Suppressor macrophage (primary cell): Measurements from ENCODE around the gene ZNF382.
"Not testable (repeated sequence)": the region's sequence is repeated elsewhere in the genome, so short reads cannot be mapped to it uniquely, and the experiment has no call there.

Experiments used
- DNase-seq, 4 experiments: peaks; one replicate each; pipeline ENCODE4 v3.0.0-alpha.2; 2020 to 2022
- total RNA-seq, 17 experiments: gene quantifications; one replicate each; lab custom pipeline; 2026; ENCODE audit warnings: mixed read lengths in 6 of 17, inconsistent platforms in 3 of 17; lab: John Stamatoyannopoulos, UW

The ZNF382 gene
- 2.9 to 12.8 (median 7.9) reads per million in 17 experiments for total RNA-seq

DNA sequence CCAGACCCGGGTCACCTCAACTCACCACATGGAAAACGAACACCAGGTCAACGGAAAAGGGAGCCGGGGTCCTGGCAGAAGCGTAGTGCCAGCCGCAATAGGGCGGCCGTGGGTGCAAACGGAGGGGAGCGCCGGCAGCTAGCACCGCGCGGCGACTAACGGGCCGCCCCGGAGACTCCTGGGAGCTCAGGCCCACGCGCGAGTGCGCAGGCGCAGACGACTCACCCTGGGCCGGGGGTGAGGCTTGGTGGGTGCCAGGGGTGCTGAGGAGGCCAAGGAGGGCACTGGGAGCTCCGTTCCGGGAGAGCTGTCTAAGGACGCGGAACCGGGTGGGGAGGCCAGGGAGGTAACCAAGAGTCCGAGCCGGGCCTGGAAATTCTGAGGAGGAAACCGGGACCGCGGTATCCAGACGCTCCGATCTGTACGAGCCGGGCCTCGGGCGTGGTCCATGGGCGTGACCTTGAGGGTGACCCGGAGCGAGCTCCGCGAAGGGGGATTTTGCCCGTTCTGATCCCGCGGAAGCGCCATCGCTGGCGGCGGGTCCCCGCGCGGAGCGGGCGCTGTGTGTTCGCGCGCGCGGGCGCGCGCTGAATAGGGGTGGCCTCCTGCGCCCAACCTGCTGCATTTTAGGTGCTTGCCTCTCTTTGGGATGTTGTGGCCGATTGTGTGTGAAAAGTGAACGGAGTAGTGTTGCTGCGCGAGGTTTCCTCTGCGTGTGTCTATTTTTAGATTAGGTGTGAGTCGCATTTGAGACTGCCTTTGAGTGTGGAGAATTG is at the start of gene ZNF382:
ZNF382 (plus strand) TSS at position 213 of the 776 bp plus-strand sequence. CDS start 4,602 bp downstream, outside the sequence.
- DNase-seq = peak; percentile 85 to 94 (median 90)

DNA sequence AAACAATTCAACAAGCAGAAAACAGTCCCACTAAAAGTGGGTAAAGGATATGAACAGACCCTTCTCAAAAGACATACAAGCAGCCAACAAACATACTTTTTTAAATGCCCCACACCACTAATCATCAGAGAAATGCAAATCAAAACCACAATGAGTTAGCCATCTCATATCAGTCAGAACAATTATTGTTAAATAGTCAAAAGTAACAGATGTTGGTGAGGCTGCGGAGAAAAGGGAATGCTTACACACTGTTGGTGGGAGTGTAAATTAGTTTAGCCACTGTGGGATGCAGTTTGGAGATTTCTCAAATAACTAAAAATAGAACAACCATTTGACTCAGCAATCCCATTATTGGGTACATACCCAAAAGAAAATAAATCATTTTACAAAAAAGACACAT is 40.7 kb upstream of the ZNF382 start:
- no peak for DNase-seq

DNA sequence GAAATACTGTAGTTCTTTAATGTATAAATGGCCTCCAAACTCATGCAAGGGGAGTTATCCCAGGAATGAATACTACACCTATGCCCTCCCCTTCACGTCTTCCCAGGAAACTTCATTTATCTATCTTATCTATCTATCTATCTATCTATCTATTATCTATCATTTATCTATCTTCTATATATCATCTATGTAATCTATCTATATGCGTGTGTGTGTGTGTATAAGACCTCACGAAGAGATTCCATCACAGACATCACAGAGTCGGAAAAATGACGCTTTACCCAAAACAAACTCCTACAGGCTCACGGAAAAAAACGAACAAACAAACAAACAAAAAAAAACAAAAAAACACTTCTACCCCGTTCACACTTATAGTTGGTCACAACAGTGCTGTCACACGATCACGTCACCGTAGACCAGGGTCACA is 32.5 kb upstream of the ZNF382 start:
- DNase-seq = no peak

DNA sequence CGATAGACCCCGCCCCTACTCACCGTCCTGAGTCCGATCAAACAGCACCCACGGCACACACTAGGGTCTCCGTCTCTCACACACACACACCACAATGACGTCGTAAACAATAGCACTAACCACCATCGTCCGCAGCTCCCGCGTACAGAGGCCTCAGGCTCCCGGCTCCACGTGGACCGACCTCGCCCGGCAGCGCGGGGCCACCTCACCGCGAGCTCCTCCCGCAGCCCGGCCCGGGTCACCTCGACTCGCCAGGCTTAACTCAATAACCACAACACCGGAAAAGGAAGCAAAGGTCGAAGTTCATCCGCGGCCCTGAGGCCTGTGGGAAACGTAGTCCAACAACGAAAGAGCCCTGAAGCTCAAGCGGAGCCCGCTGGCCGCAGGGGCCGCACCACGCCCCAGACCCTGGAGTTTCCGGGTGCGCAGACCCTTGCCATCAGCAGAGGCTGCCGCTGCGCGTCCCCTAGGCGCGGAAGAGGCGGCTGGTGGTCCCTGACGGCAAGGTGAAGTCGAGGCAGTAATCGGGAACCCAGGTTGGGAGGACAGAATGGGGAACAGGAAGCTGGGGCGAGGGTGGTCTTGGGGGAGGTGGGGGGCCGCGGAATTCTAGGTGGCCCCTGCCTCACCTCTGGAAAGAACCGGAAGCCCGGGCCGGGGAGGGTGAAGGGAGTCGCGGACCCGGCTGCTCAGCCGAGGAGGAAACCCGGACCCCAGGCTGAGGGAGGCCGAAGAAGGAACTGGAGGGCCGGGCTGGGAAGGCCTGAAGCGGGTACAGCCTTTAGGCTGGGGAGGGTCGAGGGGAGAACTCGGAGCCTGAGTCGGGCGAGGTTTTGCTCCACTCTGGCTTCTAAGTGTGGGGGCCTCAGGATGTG is 31.9 kb upstream of the ZNF382 start, which contains the start of gene ZNF529:
ZNF529 (minus strand) TSS at position 273 of the 875 bp plus-strand sequence. CDS start 946 bp downstream, outside the sequence.
- DNase-seq = peak; percentile 90 to 93 (median 93)

DNA sequence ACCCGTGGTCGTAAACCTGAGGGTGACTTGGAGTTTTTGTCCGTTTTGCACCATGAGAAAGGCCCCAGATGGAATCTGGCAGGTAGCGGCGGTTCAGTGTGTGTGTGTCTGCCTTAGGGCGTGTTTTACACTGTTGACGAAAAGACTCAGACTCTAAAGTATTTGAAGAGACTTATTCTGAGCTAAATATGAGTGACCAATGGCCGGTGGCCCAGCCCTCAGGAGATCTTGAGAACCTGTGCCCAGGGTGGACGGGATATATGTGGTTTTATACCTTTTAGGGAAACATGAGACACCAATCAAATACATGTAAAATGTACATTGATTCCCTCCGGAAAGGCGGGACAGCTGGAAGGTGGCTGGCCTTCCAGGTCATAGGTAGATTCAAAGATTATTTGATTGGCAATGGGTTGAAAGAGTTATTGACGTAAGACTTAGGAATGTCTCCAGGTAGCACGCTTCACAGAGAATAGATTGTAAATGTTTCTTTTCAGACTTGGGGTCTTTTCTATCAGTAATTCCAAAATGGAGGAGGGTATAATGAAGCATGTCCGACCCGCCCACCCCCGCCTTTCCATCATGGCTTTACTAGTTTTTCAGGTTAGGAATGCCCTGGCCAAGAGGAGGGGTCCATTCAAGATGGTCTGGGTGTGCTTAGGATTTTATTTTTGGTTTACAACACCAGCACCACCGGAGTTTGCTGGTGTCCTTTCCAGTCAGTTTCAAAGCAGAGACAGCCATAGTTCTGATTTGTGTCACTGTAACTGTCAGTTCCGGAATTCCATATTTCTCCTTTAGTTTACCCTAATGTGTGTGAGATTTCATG is 31.0 kb upstream of the ZNF382 start:
- peak in 3 of 4 experiments; percentile 16 to 20 (median 19) for DNase-seq

DNA sequence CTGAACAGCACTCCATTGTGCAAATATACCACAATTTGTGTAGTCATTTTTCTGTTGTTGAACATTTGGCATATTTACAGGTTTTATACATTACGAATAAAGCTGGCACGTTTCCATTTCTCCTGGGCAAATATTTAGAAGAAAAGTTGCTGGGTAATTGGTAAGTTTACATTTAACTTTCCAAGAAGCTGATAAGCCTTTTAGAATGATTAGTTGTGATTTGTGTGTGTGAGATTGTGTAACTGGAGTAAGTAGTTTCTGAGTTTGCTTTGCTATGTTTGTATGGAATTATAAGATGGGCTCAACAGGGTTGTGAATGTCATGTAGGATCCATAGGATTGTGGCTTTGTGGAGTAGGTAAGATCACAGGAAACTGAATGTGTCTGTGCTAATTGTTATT is 30.4 kb upstream of the ZNF382 start:
- DNase-seq = no peak

DNA sequence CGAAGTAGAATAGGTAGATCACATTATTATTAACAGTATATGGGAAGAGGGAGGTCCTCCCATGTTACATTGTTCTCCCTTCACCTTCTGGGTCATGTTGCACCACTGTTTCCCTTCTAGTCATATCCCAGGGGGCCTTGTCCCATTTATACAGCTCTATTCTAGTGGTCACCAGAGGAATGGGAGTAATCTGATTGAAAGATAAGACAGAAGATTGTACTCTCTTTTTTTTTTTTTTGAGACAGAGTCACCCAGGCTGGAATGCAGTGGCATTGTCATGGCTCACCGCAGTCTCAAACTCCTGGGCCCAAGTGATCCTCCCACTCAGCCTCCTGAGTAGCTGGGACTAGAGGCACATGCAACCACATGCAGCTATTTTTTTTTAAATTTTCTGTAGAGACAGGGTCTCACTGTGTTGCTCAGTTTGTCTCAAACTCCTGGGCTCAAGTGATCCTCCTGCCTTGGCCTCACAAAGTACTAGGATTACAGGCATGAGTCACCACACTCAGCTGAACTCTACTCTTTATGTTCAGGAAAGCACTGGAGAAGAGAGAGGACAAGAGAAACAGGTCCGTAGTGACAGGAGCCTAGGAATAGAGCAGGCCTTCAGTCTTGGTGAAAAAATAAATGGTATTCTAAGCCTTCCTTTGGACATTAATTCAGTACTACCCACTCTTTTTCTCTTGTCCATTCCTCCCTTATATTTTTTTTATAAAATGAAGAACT is 27.7 kb upstream of the ZNF382 start:
- DNase-seq = no peak

DNA sequence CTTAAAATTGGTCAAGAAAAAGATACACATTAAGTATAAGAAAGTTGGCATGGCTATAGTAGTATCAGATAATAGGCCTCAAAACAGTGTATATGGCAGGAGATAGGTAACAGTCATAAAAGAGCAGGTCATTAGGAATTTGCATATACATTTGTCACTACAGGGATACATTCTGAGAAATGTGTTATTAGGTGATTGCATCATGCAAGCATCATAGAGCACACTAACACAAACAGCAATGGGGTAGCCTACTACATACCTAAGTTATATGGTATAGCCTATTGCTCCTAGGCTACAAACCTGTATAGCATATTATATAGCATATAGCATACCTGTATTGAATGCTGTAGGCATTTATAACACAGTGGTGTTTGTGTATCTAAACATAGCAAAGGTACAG is 25.9 kb upstream of the ZNF382 start:
- DNase-seq = no peak

DNA sequence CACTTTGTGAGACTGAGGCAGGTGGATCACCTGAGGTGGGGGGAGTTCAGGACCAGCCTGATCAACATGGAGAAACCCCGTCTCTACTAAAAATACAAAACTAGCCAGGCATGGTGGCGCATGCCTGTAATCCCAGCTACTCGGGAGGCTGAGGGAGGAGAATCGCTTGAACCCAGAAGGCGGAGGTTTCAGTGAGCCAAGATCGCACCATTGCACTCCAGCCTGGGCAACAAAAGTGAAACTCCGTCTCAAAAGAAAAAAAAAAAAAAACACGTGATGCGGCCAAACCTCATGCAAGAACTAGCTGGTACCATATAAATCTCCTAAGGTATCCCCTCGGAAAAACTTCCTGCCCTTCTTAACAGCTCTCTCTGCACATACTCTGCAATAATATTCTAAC is 2.4 kb upstream of the ZNF382 start:
- DNase-seq = not testable (repeated sequence)

DNA sequence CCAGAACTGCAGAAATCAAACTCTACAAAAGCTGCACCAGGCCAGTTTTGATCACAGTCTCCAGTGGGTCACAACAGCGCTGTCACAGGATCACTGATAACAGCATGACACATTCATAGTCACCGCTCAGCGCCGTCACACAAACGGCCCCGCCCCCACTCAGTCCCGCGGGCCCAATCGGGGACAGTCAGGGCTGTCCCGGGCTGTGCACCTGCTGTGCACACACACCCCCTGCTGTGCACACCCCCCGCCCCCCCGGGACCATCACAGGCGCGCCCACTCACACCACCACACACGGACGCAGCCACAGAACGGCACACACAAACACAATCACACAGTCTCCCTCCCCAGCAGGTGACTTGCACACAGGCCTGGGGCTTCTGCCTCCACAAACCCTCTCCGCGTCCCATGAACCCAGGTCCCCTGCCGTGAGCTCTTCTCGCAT is 435 bp upstream of the ZNF382 start:
- peak; percentile 82 to 87 (median 84) for DNase-seq

DNA sequence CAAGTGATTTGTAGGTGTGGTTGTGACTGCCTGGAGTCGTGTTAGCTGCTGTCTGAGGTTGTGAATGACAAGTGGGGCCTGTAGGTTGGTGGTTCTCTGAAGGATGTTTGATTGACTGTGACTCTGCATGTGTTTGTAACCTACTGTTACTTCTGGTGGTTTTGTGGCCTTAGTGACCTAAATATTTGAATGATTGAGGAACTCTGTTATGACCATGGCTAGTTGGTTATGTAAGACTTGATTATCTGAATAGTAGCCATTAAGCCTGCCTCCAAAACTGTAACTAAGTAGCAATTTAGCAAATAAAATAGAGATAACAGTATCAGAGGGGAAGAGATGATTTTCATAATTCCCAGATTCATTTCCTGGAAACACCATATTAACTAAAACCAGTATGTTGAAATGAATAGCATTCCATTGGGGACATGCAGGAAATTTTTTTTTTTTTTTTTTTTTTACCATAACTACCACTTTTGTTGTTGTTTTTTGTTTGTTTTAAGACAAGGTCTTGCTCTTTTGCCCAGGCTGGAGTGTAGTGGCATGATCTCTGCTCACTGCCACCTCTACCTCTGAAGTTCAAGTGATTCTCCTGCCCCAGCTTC is 865 bp downstream of the ZNF382 start:
- DNase-seq = peak in 2 of 4 experiments; percentile 30 to 47

DNA sequence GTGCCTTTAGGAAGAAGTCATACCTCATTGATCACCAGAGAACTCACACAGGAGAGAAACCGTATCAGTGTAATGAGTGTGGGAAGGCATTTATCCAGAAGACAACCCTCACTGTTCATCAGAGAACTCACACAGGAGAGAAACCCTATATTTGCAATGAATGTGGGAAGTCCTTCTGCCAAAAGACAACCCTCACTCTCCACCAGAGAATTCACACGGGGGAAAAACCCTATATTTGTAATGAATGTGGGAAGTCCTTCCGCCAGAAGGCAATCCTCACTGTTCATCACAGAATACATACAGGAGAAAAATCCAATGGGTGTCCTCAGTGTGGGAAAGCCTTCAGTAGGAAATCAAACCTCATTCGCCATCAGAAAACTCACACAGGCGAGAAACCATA is 21.9 kb downstream of the ZNF382 start:
- no peak for DNase-seq

DNA sequence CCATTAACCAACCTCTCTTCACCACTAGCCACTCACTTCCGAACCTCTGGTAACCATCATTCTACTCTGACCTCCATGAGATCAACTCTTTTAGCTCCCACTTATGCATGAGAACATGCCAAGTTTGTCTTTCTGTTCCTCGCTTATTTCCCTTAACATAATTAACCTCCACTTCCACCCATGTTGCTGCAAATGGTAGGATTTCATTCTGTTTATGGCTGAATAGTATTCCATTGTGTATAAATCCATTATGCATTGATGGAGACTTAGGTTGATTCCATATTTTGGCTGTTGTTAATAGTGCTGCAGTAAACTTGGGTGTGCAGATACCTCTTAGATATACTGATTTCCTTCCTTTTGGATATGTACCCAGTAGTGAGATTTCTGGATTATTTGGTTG is 30.2 kb downstream of the ZNF382 start:
- no peak for DNase-seq

DNA sequence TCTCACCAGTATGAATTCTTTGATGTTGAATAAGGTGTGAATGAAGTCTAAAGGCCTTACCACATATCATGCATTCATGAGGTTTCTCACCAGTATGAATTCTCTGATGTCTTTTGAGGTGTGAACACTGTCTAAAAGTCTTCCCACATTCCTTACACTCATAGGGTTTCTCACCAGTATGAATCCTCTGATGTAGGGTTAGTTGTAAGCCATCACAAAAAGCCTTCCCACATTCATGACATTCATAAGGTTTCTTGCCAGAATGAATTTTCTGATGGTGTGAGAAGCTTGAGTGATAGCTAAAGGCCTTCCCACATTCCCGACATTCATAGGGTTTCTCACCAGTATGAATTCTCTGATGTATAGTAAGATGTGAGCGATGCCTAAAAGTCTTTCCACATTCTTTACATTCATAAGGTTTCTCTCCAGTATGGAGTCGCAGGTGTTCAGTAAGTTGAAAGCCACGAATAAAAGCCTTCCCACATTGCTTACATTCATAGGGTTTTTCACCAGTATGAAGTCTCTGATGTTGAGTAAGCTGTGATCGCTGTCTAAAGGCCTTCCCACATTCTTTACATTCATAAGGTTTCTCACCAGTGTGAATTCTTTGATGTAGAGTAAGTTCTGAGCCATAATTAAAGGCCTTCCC is 33.9 kb downstream of the ZNF382 start:
- DNase-seq = peak in 3 of 4 experiments; percentile 0 to 3 (median 2)

DNA sequence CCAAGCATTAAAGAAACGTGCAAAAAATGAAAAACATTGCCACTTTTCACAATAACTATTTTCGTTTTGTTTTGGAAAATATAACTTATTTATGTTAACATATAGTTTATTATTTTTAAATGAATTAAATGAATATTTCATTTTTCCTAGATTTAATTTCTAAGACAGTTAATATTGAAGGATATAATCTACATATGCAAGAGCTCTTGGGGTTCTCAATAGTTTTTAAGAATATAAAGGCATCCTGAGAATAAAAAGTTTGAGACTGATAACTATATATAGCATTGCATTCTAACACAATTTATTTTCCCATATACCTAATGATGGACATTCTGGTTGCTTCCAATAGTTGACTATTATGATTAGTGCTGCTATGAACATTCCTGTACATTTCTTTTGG is 41.6 kb downstream of the ZNF382 start:
- DNase-seq = no peak

DNA sequence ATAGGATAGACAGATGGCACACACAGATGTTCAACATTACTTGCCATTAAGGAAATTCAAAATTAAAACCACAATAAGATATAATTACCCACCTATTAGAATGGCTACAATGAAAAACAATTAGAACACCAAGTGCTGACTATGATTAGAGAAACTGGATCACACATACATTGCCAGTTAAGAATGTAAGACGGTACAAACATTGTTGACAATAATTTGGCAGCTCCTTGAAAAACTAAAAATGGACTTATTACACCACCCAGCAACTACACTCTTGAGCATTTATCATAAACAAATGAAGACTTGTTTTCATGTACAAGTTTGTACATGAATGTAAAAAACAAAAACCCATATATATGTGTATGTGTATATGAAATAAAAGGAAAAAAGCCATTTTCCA is 47.8 kb downstream of the ZNF382 start:
- DNase-seq = no peak

DNA sequence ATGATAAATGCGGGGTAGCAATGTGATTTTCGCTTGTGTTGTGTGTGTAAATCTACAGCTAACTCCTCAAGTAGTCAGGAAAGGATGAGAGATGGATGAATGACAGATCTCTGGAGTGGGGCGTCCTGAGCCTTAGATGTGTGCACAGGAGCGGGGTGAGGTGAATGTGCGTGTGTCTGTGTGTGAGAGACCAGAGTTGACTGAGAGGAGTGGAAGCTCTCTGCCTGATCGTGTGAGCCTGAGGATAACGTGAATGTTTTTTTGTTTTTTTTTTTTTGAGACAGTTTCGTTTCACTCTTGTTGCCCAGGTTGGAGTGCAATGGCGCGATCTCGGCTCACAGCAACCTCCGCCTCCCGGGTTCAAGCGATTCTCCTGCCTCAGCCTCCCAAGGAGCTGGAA is 60.7 kb downstream of the ZNF382 start:
- DNase-seq = no peak

DNA sequence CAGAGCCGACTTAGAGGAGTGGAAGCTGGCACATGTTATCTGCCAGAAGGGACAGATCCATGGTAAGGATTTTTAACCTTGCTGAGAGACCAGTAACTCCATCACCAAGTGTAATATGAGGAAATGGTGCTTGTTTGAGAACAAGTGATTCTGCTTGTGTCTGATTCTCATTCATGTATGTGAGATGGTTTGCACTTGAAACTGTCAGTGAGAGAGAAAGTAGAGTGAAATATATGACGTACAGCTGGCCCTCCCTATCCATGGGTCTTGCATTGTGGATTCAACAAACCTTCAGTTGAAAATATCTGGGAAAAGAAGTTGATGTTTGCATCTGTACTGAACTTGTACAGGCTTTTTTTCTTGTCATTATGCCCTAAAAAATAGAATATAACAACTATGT is 63.5 kb downstream of the ZNF382 start:
- no peak for DNase-seq

DNA sequence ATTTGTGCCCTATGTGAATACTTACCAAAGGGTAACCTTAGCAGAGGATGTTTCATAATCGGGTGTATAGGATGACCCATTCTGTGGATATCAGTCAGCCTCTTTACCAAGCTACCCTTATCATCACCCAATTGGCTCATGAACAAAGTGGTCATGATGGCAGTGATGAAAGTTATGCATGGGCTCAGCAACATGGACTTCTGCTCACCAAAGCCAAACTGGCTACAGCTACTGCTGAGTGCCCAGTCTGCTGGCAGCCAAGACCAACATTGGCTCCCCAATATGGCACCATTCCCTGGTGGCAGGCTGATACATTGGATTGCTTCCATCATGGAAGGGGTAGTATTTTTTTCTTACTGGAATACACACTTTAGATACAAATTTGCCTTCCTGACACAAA is 67.3 kb downstream of the ZNF382 start:
- no peak for DNase-seq

DNA sequence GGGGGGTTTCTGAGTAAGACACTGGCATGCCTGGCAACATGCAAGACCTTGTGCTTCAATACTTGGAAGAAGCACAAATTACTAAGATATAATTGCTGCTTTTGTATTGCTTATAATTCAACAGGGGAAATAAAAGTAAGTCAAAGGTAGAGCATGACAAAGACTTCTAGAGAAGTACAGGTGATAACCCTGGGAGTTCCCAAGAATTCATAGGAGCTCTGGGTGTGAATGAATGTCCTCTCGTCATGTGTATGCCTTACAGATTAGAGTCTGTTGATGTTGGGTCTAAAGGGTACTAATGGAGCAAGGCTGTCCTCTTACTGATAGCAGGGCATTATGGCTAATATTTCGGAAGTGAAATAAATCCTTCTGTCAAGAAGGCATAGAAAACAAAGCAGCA is 69.1 kb downstream of the ZNF382 start:
- no peak for DNase-seq

DNA sequence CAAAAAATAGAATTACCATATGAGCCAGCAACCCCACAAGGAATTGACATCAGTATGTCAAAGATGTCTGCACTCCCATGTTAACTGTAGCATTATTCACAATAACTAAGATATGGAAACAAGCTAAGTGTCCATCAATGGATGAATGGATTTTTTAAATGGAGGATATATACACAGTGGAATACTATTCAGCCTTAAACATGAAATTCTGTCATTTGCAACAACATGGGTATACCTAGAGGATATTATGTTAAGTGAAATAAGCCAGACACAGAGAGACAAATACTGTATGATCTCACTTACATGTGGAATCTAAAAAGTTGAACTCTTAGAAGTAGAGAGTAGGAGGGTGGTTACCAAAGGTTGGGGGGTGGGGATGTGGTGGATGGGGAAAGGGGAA is 74.3 kb downstream of the ZNF382 start:
- no peak for DNase-seq
